Mesenchymal stem cell (in vitro differentiated cells and primary cell): ENCODE results near the gene BRD7. TPM values are rescaled to one million over a fixed set of nuclear protein-coding genes. Genes with fewer than 3 reads are reported as not detected.

Source experiments
- DNase-seq: peaks from one replicate; pipeline ENCODE4 v3.0.0-alpha.2; 2013
- H2AFZ ChIP-seq: one replicate; pipeline ENCODE4 v1.6.1; 2013; ENCODE audit warnings: low read depth, mild to moderate bottlenecking, control low read depth, inconsistent platforms, low read length, moderate library complexity
- H2AK5ac ChIP-seq: 2 replicates; pipeline ENCODE4 v1.6.1; 2013; ENCODE audit warnings: low read length, moderate library complexity, mild to moderate bottlenecking, inconsistent platforms; ENCODE audit not compliant: severe bottlenecking
- H2BK120ac ChIP-seq: one replicate; pipeline ENCODE4 v1.6.1; 2013; ENCODE audit warnings: low read depth, mild to moderate bottlenecking, inconsistent platforms, low read length, moderate library complexity
- H2BK12ac ChIP-seq, 2 experiments: one replicate each; pipeline ENCODE4 v1.6.1; 2013; ENCODE audit warnings: inconsistent platforms in 2 of 2, low read length in 2 of 2, mild to moderate bottlenecking in 2 of 2, moderate library complexity in 2 of 2, control low read depth in 1 of 2
- H2BK15ac ChIP-seq: one replicate; pipeline ENCODE4 v1.6.1; 2013; ENCODE audit warnings: mild to moderate bottlenecking, low read depth, inconsistent platforms; ENCODE audit not compliant: poor library complexity, severe bottlenecking
- H2BK5ac ChIP-seq: 2 replicates; pipeline ENCODE4 v1.6.1; 2013; ENCODE audit warnings: low read depth, mild to moderate bottlenecking, low read length, control low read depth, inconsistent platforms; ENCODE audit not compliant: poor library complexity, severe bottlenecking
- H3K14ac ChIP-seq, 2 experiments: one replicate each; pipeline ENCODE4 v1.6.1; 2013; ENCODE audit warnings: inconsistent platforms in 2 of 2, low read length in 2 of 2, control low read depth in 1 of 2, mild to moderate bottlenecking in 1 of 2, moderate library complexity in 1 of 2
- H3K18ac ChIP-seq, 2 experiments: one replicate each; pipeline ENCODE4 v1.6.1; 2013; ENCODE audit warnings: inconsistent platforms in 2 of 2, low read length in 2 of 2, control low read depth in 1 of 2, low read depth in 1 of 2, mild to moderate bottlenecking in 1 of 2
- H3K23ac ChIP-seq, 2 experiments: one replicate each; pipeline ENCODE4 v1.6.1; 2013; ENCODE audit warnings: inconsistent platforms in 2 of 2, low read length in 2 of 2, mild to moderate bottlenecking in 2 of 2, moderate library complexity in 2 of 2, control low read depth in 1 of 2
- H3K27ac ChIP-seq: 2 replicates; pipeline ENCODE4 v1.5.1; 2013; ENCODE audit warnings: mild to moderate bottlenecking, moderate library complexity, low read length, control low read depth, inconsistent platforms; ENCODE audit not compliant: poor library complexity, severe bottlenecking
- H3K27me3 ChIP-seq, 2 experiments: 2 replicates each; pipeline versions ENCODE4 v1.6.1 to v1.7.0; 2013; ENCODE audit warnings: low read length in 2 of 2, mild to moderate bottlenecking in 2 of 2, moderate library complexity in 2 of 2, control low read depth in 1 of 2, inconsistent platforms in 1 of 2; ENCODE audit not compliant: control insufficient read depth in 1 of 2, insufficient read depth in 1 of 2
- H3K36me3 ChIP-seq, 2 experiments: 2 replicates each; pipeline versions ENCODE4 v1.6.1 to v1.7.0; 2013; ENCODE audit warnings: low read length in 2 of 2, control low read depth in 1 of 2, inconsistent platforms in 1 of 2, low read depth in 1 of 2, mild to moderate bottlenecking in 1 of 2; ENCODE audit not compliant: insufficient read depth in 2 of 2, control insufficient read depth in 1 of 2
- H3K4ac ChIP-seq, 2 experiments: one replicate each; pipeline ENCODE4 v1.6.1; 2013; ENCODE audit warnings: inconsistent platforms in 2 of 2, low read length in 2 of 2, mild to moderate bottlenecking in 2 of 2, moderate library complexity in 2 of 2, control low read depth in 1 of 2, low read depth in 1 of 2
- H3K4me1 ChIP-seq: 2 replicates; pipeline ENCODE4 v1.6.1; 2013; ENCODE audit warnings: low read depth, low read length, control low read depth; ENCODE audit not compliant: control insufficient read depth, insufficient read depth
- H3K4me2 ChIP-seq: 2 replicates; pipeline ENCODE4 v1.6.1; 2013; ENCODE audit warnings: low read length, mild to moderate bottlenecking, inconsistent platforms; ENCODE audit not compliant: poor library complexity, severe bottlenecking
- H3K4me3 ChIP-seq, 2 experiments: 2 replicates each; pipeline versions ENCODE4 v1.5.1 to v1.7.0; 2013; ENCODE audit warnings: low read length in 2 of 2, mild to moderate bottlenecking in 2 of 2, control low read depth in 1 of 2, low read depth in 1 of 2; ENCODE audit not compliant: insufficient read depth in 1 of 2
- H3K79me1 ChIP-seq: replicated peaks from 2 replicates; pipeline ENCODE4 v1.6.1; 2013; ENCODE audit warnings: mild to moderate bottlenecking, control low read depth, low read length, inconsistent platforms; ENCODE audit not compliant: poor library complexity, severe bottlenecking
- H3K9ac ChIP-seq: 2 replicates; pipeline ENCODE4 v1.7.0; 2013; ENCODE audit warnings: mild to moderate bottlenecking, low read length, moderate library complexity
- H3K9me3 ChIP-seq: 2 replicates; pipeline ENCODE4 v1.7.0; 2013; ENCODE audit warnings: mild to moderate bottlenecking, low read length; ENCODE audit not compliant: control insufficient read depth
- H4K8ac ChIP-seq: one replicate; pipeline ENCODE4 v1.6.1; 2013; ENCODE audit warnings: inconsistent platforms, mild to moderate bottlenecking, low read length, moderate library complexity
- H4K91ac ChIP-seq: one replicate; pipeline ENCODE4 v1.6.1; 2013; ENCODE audit warnings: mild to moderate bottlenecking, low read length, inconsistent platforms
- WGBS: methylation state at CpG from one replicate; pipeline ENCODE4 v1.1.7; 2013; ENCODE audit warnings: mixed read lengths; 5-methylcytosine and 5-hydroxymethylcytosine counted together
- small RNA-seq: library from polyadenylated mRNA; stranded (forward); fragments of <200 nt; extraction: miRNeasy Mini kit (QIAGEN cat#:217004); gene quantifications from one replicate; pipeline ENCODE3, GENCODE V24; 2013; ENCODE audit warnings: low read depth

The BRD7 gene

DNA sequence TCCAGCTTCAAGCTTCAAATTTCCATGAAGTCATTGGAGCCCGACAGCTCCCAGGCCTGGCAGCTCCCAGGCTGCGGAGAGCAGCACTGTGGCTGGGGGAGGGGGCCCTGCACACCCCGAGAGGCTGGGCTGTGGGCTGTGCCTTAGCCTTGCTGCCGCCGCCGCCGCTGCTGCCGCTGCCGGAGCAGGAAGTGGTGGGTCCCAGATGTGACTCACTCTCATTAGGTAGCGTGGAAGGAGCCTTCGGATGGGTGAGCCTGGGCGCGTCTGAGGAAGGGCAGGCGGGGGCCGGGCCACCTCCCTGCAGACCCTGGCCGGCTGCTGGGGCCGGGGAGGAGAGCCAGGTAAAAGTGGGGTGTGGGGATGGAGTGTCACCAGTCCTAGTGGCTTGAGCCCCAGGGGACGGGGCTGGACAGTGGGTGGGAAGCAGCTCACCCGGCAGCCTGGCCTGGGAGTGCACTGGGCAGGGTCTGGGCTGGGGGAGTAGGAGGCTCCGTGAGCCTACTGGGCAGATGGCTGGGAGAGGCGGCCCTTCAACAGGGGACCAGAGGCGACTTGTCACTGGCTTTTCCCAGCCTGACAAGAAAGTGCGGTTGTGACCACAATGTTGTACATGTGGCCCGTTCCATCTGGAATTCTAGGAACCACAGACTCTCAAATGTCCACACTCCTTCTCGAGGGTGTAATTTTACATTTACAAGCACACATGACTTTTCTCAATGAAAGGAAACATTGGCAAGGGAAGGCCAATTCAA is 102.3 kb downstream of the BRD7 start, which contains the start of gene ADCY7:
ADCY7 (plus strand) TSS at position 215 of the 755 bp plus-strand sequence. CDS start 21,629 bp downstream, outside the sequence.
- peak within 1 kb of the TSS; percentile 77 for H3K4me2 ChIP-seq

More for the DNA sequence above, 102.3 kb downstream of the BRD7 start, which contains the start of gene ADCY7:
- H2BK5ac ChIP-seq, result peak within 1 kb of the TSS; percentile 36
- DNase-seq, result peak; percentile 85
- H3K4me1 ChIP-seq, result peaks cover 21% of the 10 kb centered on the region
- peak within 1 kb of the TSS; percentile 55 for H3K27ac ChIP-seq
- WGBS, result 4% methylated on average over 23 of the region's 25 CpGs
- peaks cover 0 to 7% of the 10 kb centered on the region in 2 experiments for H3K36me3 ChIP-seq
- H3K14ac ChIP-seq, result peak within 1 kb of the TSS in 1 of 2 experiments; percentile 84
- peak within 1 kb of the TSS; percentile 90 to 95 for H3K18ac ChIP-seq
- H3K79me1 ChIP-seq, result peaks cover 10% of the 10 kb centered on the region
- H4K91ac ChIP-seq, result peak within 1 kb of the TSS; percentile 97
- peak within 1 kb of the TSS; percentile 90 for H4K8ac ChIP-seq
- peak within 1 kb of the TSS; percentile 82 to 90 for H3K4ac ChIP-seq
- peak within 1 kb of the TSS; percentile 33 for H2AK5ac ChIP-seq
- H2BK12ac ChIP-seq, result peak within 1 kb of the TSS; percentile 90 to 92
- peak within 1 kb of the TSS; percentile 88 for H2AFZ ChIP-seq
- no peak within 1 kb of the TSS for H3K23ac ChIP-seq
- H2BK120ac ChIP-seq, result peak within 1 kb of the TSS; percentile 88
- H3K4me3 ChIP-seq, result peak within 1 kb of the TSS; percentile 37 to 80
- no peaks in the 10 kb centered on the region for H3K27me3 ChIP-seq
- peak within 1 kb of the TSS; percentile 97 for H2BK15ac ChIP-seq
- H3K9me3 ChIP-seq, result no peaks in the 10 kb centered on the region
- peak within 1 kb of the TSS; percentile 90 for H3K9ac ChIP-seq

Small RNAs within 50 kb of the gene (small RNA-seq; reads per million reads assigned to genes)
- not detected for gene MIR6771
